Liver (tissue), 3 donors: ENCODE measurements around the gene GAS7.

ENCODE experiments used
- JUND ChIP-seq, 2 donors: IDR thresholded peaks; 2 replicates each; pipeline ENCODE4 v1.6.1; 2016; ENCODE audit warnings: antibody characterized with exemption in 2 of 2
- YY1 ChIP-seq: IDR thresholded peaks from 2 replicates; pipeline ENCODE4 v1.6.1; 2016; ENCODE audit warnings: antibody characterized with exemption, mild to moderate bottlenecking
- TF ChIP-seq, protein P1 (sequence below): fragments of 150-350 bp; IDR thresholded peaks from 2 replicates; pipeline ENCODE4 v1.5.1; 2017; ENCODE audit warnings: improper control_type of control experiment, low read depth, low read length; ENCODE audit not compliant: missing input control
- TF ChIP-seq, protein P2 (sequence below): IDR thresholded peaks from 2 replicates; pipeline ENCODE4 v1.6.1; 2016; ENCODE audit warnings: antibody characterized with exemption, mild to moderate bottlenecking
- donor health status: healthy.
- donor health status: healthy.

DNA sequence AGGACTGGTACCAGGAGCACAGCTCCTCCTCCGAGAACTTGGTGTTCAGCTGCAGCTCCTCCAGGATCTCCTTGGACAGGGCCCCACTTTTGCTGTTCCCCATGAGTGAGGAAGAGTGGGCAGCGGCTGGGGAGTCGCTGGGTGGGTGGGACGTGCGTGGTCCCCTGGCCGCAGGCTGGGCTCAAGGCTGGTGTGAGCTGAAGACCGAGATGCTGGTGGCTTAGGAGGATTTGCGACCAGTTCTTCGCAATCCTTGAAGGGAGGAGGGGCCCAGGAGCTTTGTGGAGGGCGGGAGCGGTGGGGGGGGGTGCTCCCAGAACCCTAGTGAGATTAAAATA is 293.4 kb downstream of the GAS7 start, which contains the start of gene RCVRN:
- TF ChIP-seq, protein P1, sequence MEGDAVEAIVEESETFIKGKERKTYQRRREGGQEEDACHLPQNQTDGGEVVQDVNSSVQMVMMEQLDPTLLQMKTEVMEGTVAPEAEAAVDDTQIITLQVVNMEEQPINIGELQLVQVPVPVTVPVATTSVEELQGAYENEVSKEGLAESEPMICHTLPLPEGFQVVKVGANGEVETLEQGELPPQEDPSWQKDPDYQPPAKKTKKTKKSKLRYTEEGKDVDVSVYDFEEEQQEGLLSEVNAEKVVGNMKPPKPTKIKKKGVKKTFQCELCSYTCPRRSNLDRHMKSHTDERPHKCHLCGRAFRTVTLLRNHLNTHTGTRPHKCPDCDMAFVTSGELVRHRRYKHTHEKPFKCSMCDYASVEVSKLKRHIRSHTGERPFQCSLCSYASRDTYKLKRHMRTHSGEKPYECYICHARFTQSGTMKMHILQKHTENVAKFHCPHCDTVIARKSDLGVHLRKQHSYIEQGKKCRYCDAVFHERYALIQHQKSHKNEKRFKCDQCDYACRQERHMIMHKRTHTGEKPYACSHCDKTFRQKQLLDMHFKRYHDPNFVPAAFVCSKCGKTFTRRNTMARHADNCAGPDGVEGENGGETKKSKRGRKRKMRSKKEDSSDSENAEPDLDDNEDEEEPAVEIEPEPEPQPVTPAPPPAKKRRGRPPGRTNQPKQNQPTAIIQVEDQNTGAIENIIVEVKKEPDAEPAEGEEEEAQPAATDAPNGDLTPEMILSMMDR = no peak
- TF ChIP-seq, protein P2, sequence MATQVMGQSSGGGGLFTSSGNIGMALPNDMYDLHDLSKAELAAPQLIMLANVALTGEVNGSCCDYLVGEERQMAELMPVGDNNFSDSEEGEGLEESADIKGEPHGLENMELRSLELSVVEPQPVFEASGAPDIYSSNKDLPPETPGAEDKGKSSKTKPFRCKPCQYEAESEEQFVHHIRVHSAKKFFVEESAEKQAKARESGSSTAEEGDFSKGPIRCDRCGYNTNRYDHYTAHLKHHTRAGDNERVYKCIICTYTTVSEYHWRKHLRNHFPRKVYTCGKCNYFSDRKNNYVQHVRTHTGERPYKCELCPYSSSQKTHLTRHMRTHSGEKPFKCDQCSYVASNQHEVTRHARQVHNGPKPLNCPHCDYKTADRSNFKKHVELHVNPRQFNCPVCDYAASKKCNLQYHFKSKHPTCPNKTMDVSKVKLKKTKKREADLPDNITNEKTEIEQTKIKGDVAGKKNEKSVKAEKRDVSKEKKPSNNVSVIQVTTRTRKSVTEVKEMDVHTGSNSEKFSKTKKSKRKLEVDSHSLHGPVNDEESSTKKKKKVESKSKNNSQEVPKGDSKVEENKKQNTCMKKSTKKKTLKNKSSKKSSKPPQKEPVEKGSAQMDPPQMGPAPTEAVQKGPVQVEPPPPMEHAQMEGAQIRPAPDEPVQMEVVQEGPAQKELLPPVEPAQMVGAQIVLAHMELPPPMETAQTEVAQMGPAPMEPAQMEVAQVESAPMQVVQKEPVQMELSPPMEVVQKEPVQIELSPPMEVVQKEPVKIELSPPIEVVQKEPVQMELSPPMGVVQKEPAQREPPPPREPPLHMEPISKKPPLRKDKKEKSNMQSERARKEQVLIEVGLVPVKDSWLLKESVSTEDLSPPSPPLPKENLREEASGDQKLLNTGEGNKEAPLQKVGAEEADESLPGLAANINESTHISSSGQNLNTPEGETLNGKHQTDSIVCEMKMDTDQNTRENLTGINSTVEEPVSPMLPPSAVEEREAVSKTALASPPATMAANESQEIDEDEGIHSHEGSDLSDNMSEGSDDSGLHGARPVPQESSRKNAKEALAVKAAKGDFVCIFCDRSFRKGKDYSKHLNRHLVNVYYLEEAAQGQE = no peak
- no peak for TF ChIP-seq YY1
- no peak for TF ChIP-seq JUND (IDR thresholded peaks at IDR 0.05)
